ENCODE measurements around the gene USP28. TPM values are rescaled to one million over a fixed set of nuclear protein-coding genes. Genes with fewer than 3 reads are reported as not detected.

USP28 gene
- total RNA-seq, 4 donors from 2014 or later, result 7.8 to 64.4 (median 20.6) TPM

DNA sequence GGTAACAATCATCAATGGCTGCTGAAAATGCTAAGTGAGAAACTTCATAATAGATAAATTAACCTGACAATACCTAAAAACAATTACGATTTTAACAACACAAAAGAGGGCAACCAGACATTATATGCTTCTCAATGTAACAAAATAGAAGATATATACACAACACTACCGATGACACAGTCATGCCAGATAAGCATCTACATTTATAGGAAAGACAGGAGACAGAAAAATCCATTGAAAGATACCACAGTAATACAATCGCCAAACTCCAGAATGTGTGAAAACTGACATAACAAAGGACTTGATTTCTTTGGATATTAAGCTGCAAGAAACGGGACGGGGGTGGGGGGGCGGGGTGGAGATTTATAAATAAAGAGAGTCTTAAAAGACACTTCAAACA is 28.3 kb downstream of the USP28 start:
- Histone ChIP-seq H3K9me3 (no peaks in the 10 kb centered on the region), H3K4me3 (no peak overlapping the region), H3K4me1 (no peaks in the 10 kb centered on the region), H3K27me3 (no peaks in the 10 kb centered on the region), H3K36me3 (peaks cover 0 to 30% (median 0%) of the 10 kb centered on the region in 3 donors), H3K27ac (no peak overlapping the region)
- TF ChIP-seq POLR2A (IDR thresholded peaks at IDR 0.05), result no peak
- TF ChIP-seq, protein P1, sequence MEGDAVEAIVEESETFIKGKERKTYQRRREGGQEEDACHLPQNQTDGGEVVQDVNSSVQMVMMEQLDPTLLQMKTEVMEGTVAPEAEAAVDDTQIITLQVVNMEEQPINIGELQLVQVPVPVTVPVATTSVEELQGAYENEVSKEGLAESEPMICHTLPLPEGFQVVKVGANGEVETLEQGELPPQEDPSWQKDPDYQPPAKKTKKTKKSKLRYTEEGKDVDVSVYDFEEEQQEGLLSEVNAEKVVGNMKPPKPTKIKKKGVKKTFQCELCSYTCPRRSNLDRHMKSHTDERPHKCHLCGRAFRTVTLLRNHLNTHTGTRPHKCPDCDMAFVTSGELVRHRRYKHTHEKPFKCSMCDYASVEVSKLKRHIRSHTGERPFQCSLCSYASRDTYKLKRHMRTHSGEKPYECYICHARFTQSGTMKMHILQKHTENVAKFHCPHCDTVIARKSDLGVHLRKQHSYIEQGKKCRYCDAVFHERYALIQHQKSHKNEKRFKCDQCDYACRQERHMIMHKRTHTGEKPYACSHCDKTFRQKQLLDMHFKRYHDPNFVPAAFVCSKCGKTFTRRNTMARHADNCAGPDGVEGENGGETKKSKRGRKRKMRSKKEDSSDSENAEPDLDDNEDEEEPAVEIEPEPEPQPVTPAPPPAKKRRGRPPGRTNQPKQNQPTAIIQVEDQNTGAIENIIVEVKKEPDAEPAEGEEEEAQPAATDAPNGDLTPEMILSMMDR (IDR thresholded peaks at IDR 0.05), result no peak
- no peak for DNase-seq

DNA sequence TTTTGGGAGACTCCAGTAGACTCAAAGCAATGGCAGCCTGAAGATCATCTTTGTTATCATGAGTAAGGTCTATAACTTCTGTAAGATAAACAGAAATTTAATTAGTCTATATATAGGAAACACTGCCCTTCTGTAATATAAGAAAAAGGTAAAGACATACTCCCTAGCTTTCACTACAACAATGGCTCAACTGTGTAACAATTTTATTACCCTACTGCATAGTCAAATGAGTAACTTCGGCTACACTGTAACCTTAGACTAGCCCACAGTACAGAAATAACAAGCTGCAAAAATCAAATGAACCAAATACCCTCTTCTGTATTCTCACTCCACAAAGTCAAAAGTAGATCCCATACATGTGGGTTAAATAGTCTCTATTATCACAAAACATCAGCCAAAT is 33.7 kb downstream of the USP28 start:
- TF ChIP-seq, protein P1 (IDR thresholded peaks at IDR 0.05), result no peak
- no peak for TF ChIP-seq POLR2A (IDR thresholded peaks at IDR 0.05)
- peaks cover 0 to 32% (median 0%) of the 10 kb centered on the region in 3 donors for H3K36me3 ChIP-seq
- no peak overlapping the region for H3K4me3 ChIP-seq
- H3K27ac ChIP-seq, result no peak overlapping the region
- H3K27me3 ChIP-seq, result no peaks in the 10 kb centered on the region
- H3K4me1 ChIP-seq, result peaks cover 0 to 3% (median 0%) of the 10 kb centered on the region in 4 donors
- DNase-seq, result no peak
- no peaks in the 10 kb centered on the region for H3K9me3 ChIP-seq

GRCh38 chr11:113840932-113841664 is 34.3 kb downstream of the USP28 start:
- no peaks in the 10 kb centered on the region for H3K9me3 ChIP-seq
- H3K27me3 ChIP-seq, result no peaks in the 10 kb centered on the region
- TF ChIP-seq POLR2A (IDR thresholded peaks at IDR 0.05), result no peak
- TF ChIP-seq, protein P1 (IDR thresholded peaks at IDR 0.05), result no peak
- H3K4me3 ChIP-seq, result no peak overlapping the region
- DNase-seq, result no peak
- peaks cover 0 to 3% (median 0%) of the 10 kb centered on the region in 4 donors for H3K4me1 ChIP-seq
- peaks cover 0 to 28% (median 0%) of the 10 kb centered on the region in 3 donors for H3K36me3 ChIP-seq
- H3K27ac ChIP-seq, result no peak overlapping the region

- DNase-seq, result peak in 2 of 3 donors; percentile 55 to 57
Measured at GRCh38 chr11:113839842-113840241, 35.5 kb downstream of the USP28 start.

DNA sequence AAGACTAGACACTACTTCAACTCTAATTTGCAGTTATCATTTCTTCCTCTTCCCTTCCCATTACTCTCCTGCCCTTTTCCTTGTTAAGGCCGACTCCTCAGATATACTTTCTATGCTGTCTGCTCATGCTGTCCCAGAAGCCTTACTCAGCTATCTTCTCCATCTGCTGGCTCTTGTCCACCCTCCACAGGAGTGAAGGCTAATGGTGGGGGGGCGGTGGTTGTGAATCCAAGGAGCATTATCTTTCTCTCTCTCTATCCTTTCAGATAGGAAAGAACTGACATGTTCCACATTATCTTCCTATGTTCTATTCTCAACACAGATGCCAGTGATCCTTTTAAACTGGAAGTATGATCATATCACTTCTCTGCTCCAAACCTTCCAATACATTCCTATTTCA is 37.4 kb downstream of the USP28 start:
- TF ChIP-seq POLR2A (IDR thresholded peaks at IDR 0.05), result no peak
- TF ChIP-seq, protein P1 (IDR thresholded peaks at IDR 0.05), result no peak
- Histone ChIP-seq H3K4me1 (peaks cover 0 to 3% (median 0%) of the 10 kb centered on the region in 4 donors), H3K27me3 (no peaks in the 10 kb centered on the region), H3K9me3 (no peaks in the 10 kb centered on the region), H3K36me3 (peaks cover 0 to 36% (median 0%) of the 10 kb centered on the region in 3 donors), H3K27ac (no peak overlapping the region), H3K4me3 (no peak overlapping the region)
- DNase-seq, result no peak

More at GRCh38 chr11:113839842-113840241, 35.5 kb downstream of the USP28 start:
- H3K27ac ChIP-seq, result peak overlapping the region in 1 of 4 donors; percentile 56
- H3K27me3 ChIP-seq, result no peaks in the 10 kb centered on the region
- TF ChIP-seq, protein P1 (IDR thresholded peaks at IDR 0.05), result no peak
- no peak for TF ChIP-seq POLR2A (IDR thresholded peaks at IDR 0.05)
- peaks cover 0 to 28% (median 0%) of the 10 kb centered on the region in 3 donors for H3K36me3 ChIP-seq
- no peaks in the 10 kb centered on the region for H3K9me3 ChIP-seq
- H3K4me1 ChIP-seq, result peaks cover 0 to 3% (median 0%) of the 10 kb centered on the region in 4 donors
- H3K4me3 ChIP-seq, result no peak overlapping the region

All from Peyer's patch (tissue), 4 donors.